ENCODE data around the gene EMC10. TPM values are rescaled to one million over a fixed set of nuclear protein-coding genes. Genes with fewer than 3 reads are reported as not detected.

EMC10 gene
- polyA plus RNA-seq (2012; rRNA removed): 218 and 219 TPM in 2 replicates
- polyA plus RNA-seq (2012; cell fraction: cytosol; rRNA removed): 127 and 185 TPM in 2 replicates
- polyA plus RNA-seq (2012; cell fraction: nucleus; rRNA removed): 80.6 and 85.4 TPM in 2 replicates

- POLR2A ChIA-PET: no interaction called here
- CTCF ChIA-PET: no interaction called here
Observed at GRCh38 chr19:50476224-50476906, at the start of gene EMC10, which contains the start of gene GARIN5A. Gene EMC10, plus strand, starts transcription at chr19:50476507. Its CDS starts 38 bp downstream, at chr19:50476545. Gene GARIN5A, minus strand, starts transcription at chr19:50476848. Its CDS starts 460 bp downstream, at chr19:50476388.

GRCh38 chr19:50427318-50427925, 48.9 kb upstream of the EMC10 start:
- Histone ChIP-seq H3K4me2 (no peak overlapping the region), H3K9me3 (no peaks in the 10 kb centered on the region)

More at GRCh38 chr19:50476224-50476906, at the start of gene EMC10, which contains the start of gene GARIN5A:
- no peak for TF ChIP-seq FOXM1 (IDR thresholded peaks at IDR 0.05; ENCODE audit: low read depth)
- peak; percentile 56; the same call in 1 of the 2 replicates for TF ChIP-seq SIN3A (IDR thresholded peaks at IDR 0.05; ENCODE audit: borderline replicate concordance, low read depth, low read length)
- TF ChIP-seq GABPA (IDR thresholded peaks at IDR 0.05; ENCODE audit: low read depth): 0 out of 2 replicates have a peak, but pooled peaks have one; percentile 40
- no peak for TF ChIP-seq MEF2A (IDR thresholded peaks at IDR 0.05; ENCODE audit: borderline replicate concordance, low read depth)
- TF ChIP-seq IRF3 (IDR thresholded peaks at IDR 0.05; ENCODE audit: low read depth, low read length): no peak
- peak; percentile 98 for TF ChIP-seq POLR2AphosphoS5 (IDR thresholded peaks at IDR 0.05; ENCODE audit: low read depth, low read length)
- TF ChIP-seq YY1 (IDR thresholded peaks at IDR 0.05; ENCODE audit: low read depth): peak; percentile 93
- peak; percentile 17; the same call in 1 of the 2 replicates for TF ChIP-seq RCOR1 (IDR thresholded peaks at IDR 0.05; ENCODE audit: low read length)
- TF ChIP-seq FOXJ3 (CRISPR knock-in tag; IDR thresholded peaks at IDR 0.05): no peak
- TF ChIP-seq NFIC (IDR thresholded peaks at IDR 0.05; ENCODE audit: borderline replicate concordance): peak; percentile 80
- peak; percentile 41; the same call in 1 of the 2 replicates for TF ChIP-seq MXI1 (IDR thresholded peaks at IDR 0.05; ENCODE audit: low read depth, low read length)
- peak; percentile 7; the same call in 1 of the 2 replicates for TF ChIP-seq RFX5 (IDR thresholded peaks at IDR 0.05; ENCODE audit: low read length)
- TF ChIP-seq MAX (IDR thresholded peaks at IDR 0.05; ENCODE audit: low read depth): peak; percentile 53; the same call in 1 of the 2 replicates
- peak; percentile 99 for TF ChIP-seq NRF1 (IDR thresholded peaks at IDR 0.05; ENCODE audit: low read depth, low read length)
- TF ChIP-seq TAF1 (IDR thresholded peaks at IDR 0.05; ENCODE audit: borderline replicate concordance, low read depth, low read length): peak; percentile 87
- peaks cover 16% of the 10 kb centered on the region for H3K79me2 ChIP-seq (ENCODE audit: insufficient read depth)
- peak within 1 kb of the TSS; percentile 93 for H2AFZ ChIP-seq (ENCODE audit: low read depth)
- H3K4me3 ChIP-seq (ENCODE audit: low read depth in 2 of 2, low read length in 1 of 2): peak within 1 kb of the TSS; percentile 83 to 93
- peaks cover 6 to 9% of the 10 kb centered on the region in 2 experiments; a peak in 2 of 4 replicates for H3K4me1 ChIP-seq (ENCODE audit: control insufficient read depth in 1 of 2, insufficient read depth in 2 of 2, low read depth in 1 of 2, low read length in 1 of 2)
- no peaks in the 10 kb centered on the region for H3K9me2 ChIP-seq
- peak within 1 kb of the TSS; percentile 93 for H3K4me2 ChIP-seq
- H3K36me3 ChIP-seq (replicated peaks in 1 of 2; ENCODE audit: control insufficient read depth in 1 of 2, insufficient read depth in 2 of 2, low read length in 1 of 2): peaks cover 10 to 21% of the 10 kb centered on the region in 2 experiments
- peak within 1 kb of the TSS; percentile 67 to 85 for H3K27ac ChIP-seq (ENCODE audit: low read depth in 2 of 2, low read length in 1 of 2)
- peak; percentile 100 for DNase-seq
- no peaks in the 10 kb centered on the region for H3K27me3 ChIP-seq (ENCODE audit: insufficient read depth)
- no peaks in the 10 kb centered on the region for H4K20me1 ChIP-seq (ENCODE audit: insufficient read depth)
- peaks cover 15% of the 10 kb centered on the region for H3F3A ChIP-seq (replicated peaks; ENCODE audit: insufficient read depth)
- no peaks in the 10 kb centered on the region for H3K9me3 ChIP-seq
- peak within 1 kb of the TSS; percentile 76 for H3K9ac ChIP-seq
- 2% methylated on average over 38 of the region's 58 CpGs for whole genome bisulfite sequencing (ENCODE audit: low lambda C conversion rate)

More at GRCh38 chr19:50427318-50427925, 48.9 kb upstream of the EMC10 start:
- POLR2A ChIA-PET: no interaction called here
- Histone ChIP-seq H3K4me3 (ENCODE audit: low read depth in 2 of 2, low read length in 1 of 2) (no peak overlapping the region), H3K36me3 (replicated peaks in 1 of 2; ENCODE audit: control insufficient read depth in 1 of 2, insufficient read depth in 2 of 2, low read length in 1 of 2) (no peaks in the 10 kb centered on the region), H4K20me1 (ENCODE audit: insufficient read depth) (no peaks in the 10 kb centered on the region), H3K27ac (ENCODE audit: low read depth in 2 of 2, low read length in 1 of 2) (no peak overlapping the region), H3F3A (replicated peaks; ENCODE audit: insufficient read depth) (no peaks in the 10 kb centered on the region), H3K9ac (no peak overlapping the region), H3K79me2 (ENCODE audit: insufficient read depth) (no peaks in the 10 kb centered on the region), H3K27me3 (ENCODE audit: insufficient read depth) (peaks cover 4% of the 10 kb centered on the region), H3K9me2 (no peaks in the 10 kb centered on the region), H3K4me1 (ENCODE audit: control insufficient read depth in 1 of 2, insufficient read depth in 2 of 2, low read depth in 1 of 2, low read length in 1 of 2) (peaks cover 0 to 6% of the 10 kb centered on the region in 2 experiments; a peak in 1 of 4 replicates), H2AFZ (ENCODE audit: low read depth) (no peak overlapping the region)
- 71% methylated on average over 21 of the region's 26 CpGs for WGBS (ENCODE audit: low lambda C conversion rate)
- TF ChIP-seq USF1 (IDR thresholded peaks at IDR 0.05; ENCODE audit: borderline replicate concordance, low read depth) (no peak), ZBTB33 (IDR thresholded peaks at IDR 0.05; ENCODE audit: borderline replicate concordance, low read depth) (no peak)
- CTCF ChIA-PET: interaction anchor here (1.2 to 3.7 kb wide), 4 partner anchors 12 to 58 kb away, joined by 3 to 14 read pairs (median 5); no protein-coding TSS in a partner anchor
- DNase-seq: no peak

Measured in SK-N-SH (cell line).